GM12878 (cell line): ENCODE measurements around the gene ERP27. TPM values are rescaled to one million over a fixed set of nuclear protein-coding genes. Genes with fewer than 3 reads are reported as not detected.

ENCODE experiments used
- ATAC-seq: fragments of 200-7000 bp; cut with Tn5 transposase; 3 replicates; pipeline ENCODE4 v1.9.1; 2020; ENCODE audit warnings: mild to moderate bottlenecking, moderate library complexity
- BruUV-seq: library from RNA; stranded (reverse); fragments of 400-500 nt; replicated peaks from 2 replicates; lab custom pipeline; 2021; lab: Mats Ljungman, UMichigan
- CTCF ChIA-PET: fragments of 300-600 bp; sonication (Branson Sonifier 250); formaldehyde crosslinking; extraction: SDS; loops from one replicate; lab custom pipeline; 2021; ENCODE audit warnings: inconsistent platforms; lab: Yijun Ruan, JAX
- POLR2A ChIA-PET: fragments of 350-600 bp; formaldehyde crosslinking; extraction: SDS; loops from one replicate; lab custom pipeline; 2021; ENCODE audit warnings: inconsistent platforms; lab: Charles Lee
- RAD21 ChIA-PET: fragments of 300-600 bp; sonication (Branson Sonifier 250); formaldehyde crosslinking; loops from one replicate; lab custom pipeline; 2023; ENCODE audit warnings: antibody characterized with exemption; ENCODE audit not compliant: unreplicated experiment; lab: Charles Lee
- SMC1A ChIA-PET: fragments of 300-600 bp; sonication (Branson Sonifier 250); formaldehyde crosslinking; loops from one replicate; lab custom pipeline; 2023; ENCODE audit not compliant: unreplicated experiment, uncharacterized antibody; lab: Charles Lee
- DNase-seq: peaks from one replicate; pipeline ENCODE4 v3.0.0-alpha.2; 2011; ENCODE audit warnings: low read depth, low spot score
- FAIRE-seq: peaks from 3 replicates; lab custom pipeline; 2011; peaks lifted over from hg19 to GRCh38; lab: Jason Lieb, UNC
- H2AFZ ChIP-seq: 2 replicates; pipeline ENCODE4 v1.6.0; 2011; ENCODE audit warnings: low read depth, low read length, control low read depth; ENCODE audit not compliant: control insufficient read depth
- H3K27ac ChIP-seq: 2 replicates; pipeline ENCODE4 v1.5.1; 2011; ENCODE audit warnings: control low read depth; ENCODE audit not compliant: control insufficient read depth, insufficient read depth
- H3K27me3 ChIP-seq, 2 experiments: replicated peaks in 1 of 2; 2 replicates each; pipeline versions ENCODE4 v1.6.0 to v1.6.1; 2011; ENCODE audit warnings: low read length in 1 of 2; ENCODE audit not compliant: control insufficient read depth in 2 of 2, insufficient read depth in 2 of 2
- H3K36me3 ChIP-seq, 2 experiments: 2 replicates each; pipeline ENCODE4 v1.5.1; 2011; ENCODE audit warnings: low read length in 1 of 2; ENCODE audit not compliant: control insufficient read depth in 2 of 2, insufficient read depth in 2 of 2
- H3K4me1 ChIP-seq: 2 replicates; pipeline ENCODE4 v1.6.1; 2011; ENCODE audit warnings: mild to moderate bottlenecking, low read length, moderate library complexity, mixed read lengths; ENCODE audit not compliant: control insufficient read depth, insufficient read depth
- H3K4me2 ChIP-seq: 2 replicates; pipeline ENCODE4 v1.6.0; 2011; ENCODE audit warnings: control low read depth; ENCODE audit not compliant: control insufficient read depth, insufficient read depth
- H3K4me3 ChIP-seq: fragments of 200-600 bp; sonication (generic); 2 replicates; pipeline ENCODE4 v1.5.1; 2016
- H3K79me2 ChIP-seq: 2 replicates; pipeline ENCODE4 v1.6.0; 2011; ENCODE audit warnings: low read length; ENCODE audit not compliant: control insufficient read depth, insufficient read depth
- H3K9ac ChIP-seq: 2 replicates; pipeline ENCODE4 v1.8.0; 2011; ENCODE audit warnings: low read length, control low read depth, mixed read lengths; ENCODE audit not compliant: control insufficient read depth, insufficient read depth
- H3K9me3 ChIP-seq: replicated peaks from 3 replicates; pipeline ENCODE4 v1.5.1; 2011; ENCODE audit warnings: mild to moderate bottlenecking, low read length; ENCODE audit not compliant: control insufficient read depth, insufficient read depth
- H4K20me1 ChIP-seq: 2 replicates; pipeline ENCODE4 v1.6.0; 2011; ENCODE audit not compliant: control insufficient read depth, insufficient read depth
- CBX5 ChIP-seq: sonication (generic); IDR thresholded peaks from 2 replicates; pipeline ENCODE4 v1.6.1; 2016; ENCODE audit warnings: low read depth, moderate library complexity, mild to moderate bottlenecking, inconsistent platforms
- NFYB ChIP-seq: IDR thresholded peaks from 2 replicates; pipeline ENCODE4 v1.6.1; 2011; ENCODE audit warnings: low read depth, mild to moderate bottlenecking, low read length, improper control_type of control experiment, moderate library complexity; ENCODE audit not compliant: insufficient read depth
- SPI1 ChIP-seq: IDR thresholded peaks from 2 replicates; pipeline ENCODE4 v1.6.1; 2011; ENCODE audit warnings: low read depth, mild to moderate bottlenecking, low read length, moderate library complexity, borderline replicate concordance; ENCODE audit not compliant: insufficient read depth
- SRF ChIP-seq, 2 experiments: IDR thresholded peaks; 2 replicates each; pipeline ENCODE4 v1.6.1; 2011; ENCODE audit warnings: low read depth in 2 of 2, low read length in 2 of 2, mild to moderate bottlenecking in 1 of 2, moderate library complexity in 1 of 2
- STAT3 ChIP-seq: IDR thresholded peaks from 2 replicates; pipeline ENCODE4 v1.6.1; 2011; ENCODE audit warnings: low read depth, low read length, improper control_type of control experiment
- WGBS: methylation state at CpG from one replicate; pipeline ENCODE4 v1.1.6; 2016; ENCODE audit warnings: low lambda C conversion rate; ENCODE audit not compliant: insufficient replicate concordance, insufficient coverage; ENCODE audit errors: missing lambda C conversion rate; 5-methylcytosine and 5-hydroxymethylcytosine counted together
- in situ Hi-C: fragments of 300-500 bp; cut with MboI; formaldehyde crosslinking; loops from 9 replicates; pipeline ENCODE4 v1.14.3; 2018; ENCODE audit warnings: mixed read lengths
- intact Hi-C: fragments of 100-400 bp; cut with micrococcal nuclease; formaldehyde crosslinking; loops from one replicate; pipeline ENCODE4 v1.14.2; 2022; ENCODE audit not compliant: unreplicated experiment
- polyA plus RNA-seq, 11 experiments: library from polyadenylated mRNA; depleted of rRNA in 4 of 11; unstranded in 6 of 11; stranded (reverse) in 5 of 11; fragments of >200 nt; fragmentation: Nextera tagmentation in 4 of 11; fragmentation: Illumina TruSeq in 1 of 11; extraction: Ambion mirVana in 4 of 11; extraction: Trizol in 1 of 11; gene quantifications; 1 replicate in 1 of 11; 2 replicates in 10 of 11; pipeline versions ENCODE4 v1.2.1 to v1.2.3, GENCODE V29; 2011 to 2016; ENCODE audit warnings: inconsistent platforms in 2 of 11, missing spikeins in 2 of 11, low read depth in 1 of 11
- total RNA-seq, 4 experiments: library from RNA; depleted of rRNA in 3 of 4; stranded (reverse); fragments of >200 nt in 3 of 4; fragmentation: Illumina TruSeq in 1 of 4; extraction: Trizol in 1 of 4; gene quantifications; 2 replicates each; pipeline versions ENCODE4 v1.2.1 to v1.2.3, GENCODE V29; 2013 to 2021
- TF ChIP-seq, protein P1 (sequence below): fragments of 450-650 bp; IDR thresholded peaks from 2 replicates; pipeline ENCODE4 v1.6.1; 2016; ENCODE audit warnings: mild to moderate bottlenecking

Gene ERP27
- total and polyA plus RNA-seq, 10 of the 15 experiments (the other 5 are each of a cell fraction or from before 2014, with no cell fraction given), result 0.91 to 2.4 (median 1.4) TPM

DNA sequence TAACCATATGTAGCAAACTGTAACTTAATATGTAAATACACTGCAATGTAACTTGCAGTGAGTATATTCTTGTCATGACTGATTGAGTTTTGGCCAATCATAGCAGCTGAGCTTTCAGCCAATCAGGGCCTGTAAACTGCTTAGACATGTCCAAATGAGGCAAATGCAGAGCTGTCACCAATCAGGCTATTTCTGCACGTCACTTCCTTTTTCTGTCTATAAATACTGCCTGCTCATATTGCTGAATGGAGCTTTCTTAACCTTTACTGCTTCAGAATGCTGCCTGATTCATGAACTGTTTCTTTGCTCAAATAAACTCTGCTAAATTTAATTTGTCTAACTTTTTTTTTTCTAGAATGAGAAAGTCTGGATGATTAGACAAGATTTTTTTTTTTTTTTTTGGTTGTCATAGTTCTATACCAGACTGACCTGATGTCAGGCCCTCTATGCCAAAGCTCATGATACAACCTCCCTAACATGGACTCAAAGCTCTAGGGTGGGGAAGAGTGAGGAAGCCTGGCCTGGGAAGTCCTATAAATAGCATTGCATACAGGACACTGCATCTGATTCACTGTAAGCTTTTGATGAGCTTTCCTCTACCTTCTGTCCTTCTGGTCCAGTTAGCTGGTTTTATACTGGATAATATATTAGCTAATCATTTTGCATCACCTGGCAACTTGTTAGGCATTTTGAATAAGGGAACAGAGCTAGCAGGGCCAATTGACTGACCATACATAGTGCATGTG lies 64.7 kb downstream of the ERP27 start:
- FAIRE-seq (peak; percentile 13), ATAC-seq (peak; percentile 52; the same call in 2 of the 3 replicates), DNase-seq (no peak)
- Histone ChIP-seq H3K4me1 (no peaks in the 10 kb centered on the region), H3K27ac (no peak overlapping the region), H3K9ac (no peak overlapping the region), H3K9me3 (no peaks in the 10 kb centered on the region), H2AFZ (no peak overlapping the region), H3K79me2 (no peaks in the 10 kb centered on the region), H3K27me3 (no peaks in the 10 kb centered on the region), H3K4me3 (no peak overlapping the region), H3K4me2 (no peak overlapping the region), H4K20me1 (no peaks in the 10 kb centered on the region), H3K36me3 (no peaks in the 10 kb centered on the region)
- WGBS, result 17% methylated on average over 1 of the region's 1 CpG
- in situ Hi-C loops (no loop called here), intact Hi-C loops (no loop called here)
- ChIA-PET SMC1A (interaction anchor here (0.6 to 1.3 kb wide), 4 partner anchors 25 to 225 kb away, joined by 3 to 5 read pairs (median 3); no protein-coding TSS in a partner anchor), POLR2A (no interaction called here), CTCF (interaction anchor here (0.6 to 1.5 kb wide), 4 partner anchors 14 to 283 kb away, joined by 3 to 6 read pairs (median 4); no protein-coding TSS in a partner anchor), RAD21 (no interaction called here)
- TF ChIP-seq STAT3 (no peak), SRF (IDR thresholded peaks at IDR 0.05; ENCODE audit: low read depth in 2 of 2, low read length in 2 of 2) (peak; percentile 17 to 82; a peak in 2 of 4 replicates), SPI1 (0 out of 2 replicates have a peak, but pooled peaks have one; percentile 7), NFYB (0 out of 2 replicates have a peak, but pooled peaks have one; percentile 42), CBX5 (no peak)
- TF ChIP-seq, protein P1, sequence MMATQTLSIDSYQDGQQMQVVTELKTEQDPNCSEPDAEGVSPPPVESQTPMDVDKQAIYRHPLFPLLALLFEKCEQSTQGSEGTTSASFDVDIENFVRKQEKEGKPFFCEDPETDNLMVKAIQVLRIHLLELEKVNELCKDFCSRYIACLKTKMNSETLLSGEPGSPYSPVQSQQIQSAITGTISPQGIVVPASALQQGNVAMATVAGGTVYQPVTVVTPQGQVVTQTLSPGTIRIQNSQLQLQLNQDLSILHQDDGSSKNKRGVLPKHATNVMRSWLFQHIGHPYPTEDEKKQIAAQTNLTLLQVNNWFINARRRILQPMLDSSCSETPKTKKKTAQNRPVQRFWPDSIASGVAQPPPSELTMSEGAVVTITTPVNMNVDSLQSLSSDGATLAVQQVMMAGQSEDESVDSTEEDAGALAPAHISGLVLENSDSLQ, result peak; percentile 49; the same call in 1 of the 2 replicates
- no TSS peak for BruUV-seq
